ENCODE results near the gene ADGRL4.

GRCh38 chr1:78918157-78918556, 88.4 kb downstream of the ADGRL4 start:
- TF ChIP-seq, protein P1, sequence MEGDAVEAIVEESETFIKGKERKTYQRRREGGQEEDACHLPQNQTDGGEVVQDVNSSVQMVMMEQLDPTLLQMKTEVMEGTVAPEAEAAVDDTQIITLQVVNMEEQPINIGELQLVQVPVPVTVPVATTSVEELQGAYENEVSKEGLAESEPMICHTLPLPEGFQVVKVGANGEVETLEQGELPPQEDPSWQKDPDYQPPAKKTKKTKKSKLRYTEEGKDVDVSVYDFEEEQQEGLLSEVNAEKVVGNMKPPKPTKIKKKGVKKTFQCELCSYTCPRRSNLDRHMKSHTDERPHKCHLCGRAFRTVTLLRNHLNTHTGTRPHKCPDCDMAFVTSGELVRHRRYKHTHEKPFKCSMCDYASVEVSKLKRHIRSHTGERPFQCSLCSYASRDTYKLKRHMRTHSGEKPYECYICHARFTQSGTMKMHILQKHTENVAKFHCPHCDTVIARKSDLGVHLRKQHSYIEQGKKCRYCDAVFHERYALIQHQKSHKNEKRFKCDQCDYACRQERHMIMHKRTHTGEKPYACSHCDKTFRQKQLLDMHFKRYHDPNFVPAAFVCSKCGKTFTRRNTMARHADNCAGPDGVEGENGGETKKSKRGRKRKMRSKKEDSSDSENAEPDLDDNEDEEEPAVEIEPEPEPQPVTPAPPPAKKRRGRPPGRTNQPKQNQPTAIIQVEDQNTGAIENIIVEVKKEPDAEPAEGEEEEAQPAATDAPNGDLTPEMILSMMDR (IDR thresholded peaks at IDR 0.05) = no peak
- TF ChIP-seq POLR2A (IDR thresholded peaks at IDR 0.05) = no peak

All from adrenal gland (tissue), 5 donors.